SK-N-SH (cell line): ENCODE data around the gene ST8SIA3. TPM values are rescaled to one million over a fixed set of nuclear protein-coding genes. Genes with fewer than 3 reads are reported as not detected.
A peak's percentile ranks its signal among the peaks of the same experiment; 100 is the strongest.

ENCODE experiments used
- CTCF ChIA-PET: fragments of 300-600, 350-600 bp; formaldehyde crosslinking; extraction: SDS; loops from one replicate; lab custom pipeline; 2021; lab: Yijun Ruan, JAX
- POLR2A ChIA-PET: fragments of 350-600 bp; sonication (Branson Sonifier 250); formaldehyde crosslinking; extraction: SDS; loops from one replicate; lab custom pipeline; 2020; ENCODE audit warnings: antibody characterized with exemption, inconsistent platforms; lab: Yijun Ruan, JAX
- DNase-seq: peaks from one replicate; pipeline ENCODE4 v3.0.0; 2012
- H2AFZ ChIP-seq: fragments of 200-600 bp; sonication (generic); 2 replicates; pipeline ENCODE4 v1.8.1; 2016; ENCODE audit warnings: antibody characterized with exemption, mild to moderate bottlenecking, low read depth
- H3F3A ChIP-seq: fragments of 200-600 bp; sonication (generic); replicated peaks from 2 replicates; pipeline ENCODE3; 2016; ENCODE audit warnings: antibody characterized with exemption, mild to moderate bottlenecking; ENCODE audit not compliant: insufficient read depth
- H3K27ac ChIP-seq, 2 experiments: fragments of 200-500 bp in 1 of 2; fragments of 200-600 bp in 1 of 2; sonication (Bioruptor generic) in 1 of 2; sonication (generic), shearing (Covaris generic) in 1 of 2; 2 replicates each; pipeline versions ENCODE4 v1.5.1 to v1.6.1; 2014 to 2016; ENCODE audit warnings: low read depth in 2 of 2, inconsistent platforms in 1 of 2, low read length in 1 of 2, mild to moderate bottlenecking in 1 of 2, mixed read lengths in 1 of 2
- H3K27me3 ChIP-seq: fragments of 200-600 bp; sonication (generic), shearing (Covaris generic); 2 replicates; pipeline ENCODE4 v1.6.1; 2016; ENCODE audit warnings: mixed run types; ENCODE audit not compliant: insufficient read depth
- H3K36me3 ChIP-seq, 2 experiments: fragments of 200-500 bp in 1 of 2; fragments of 200-600 bp in 1 of 2; sonication (Bioruptor generic) in 1 of 2; sonication (generic) in 1 of 2; replicated peaks in 1 of 2; 2 replicates each; pipeline versions ENCODE3 to v1.5.1; 2014 to 2016; ENCODE audit warnings: low read length in 1 of 2, mild to moderate bottlenecking in 1 of 2; ENCODE audit not compliant: insufficient read depth in 2 of 2, control insufficient read depth in 1 of 2
- H3K4me1 ChIP-seq, 2 experiments: fragments of 200-500 bp in 1 of 2; fragments of 200-600 bp in 1 of 2; sonication (Bioruptor generic) in 1 of 2; sonication (generic), shearing (Covaris generic) in 1 of 2; 2 replicates each; pipeline versions ENCODE4 v1.5.1 to v1.6.1; 2014 to 2016; ENCODE audit warnings: low read depth in 1 of 2, low read length in 1 of 2, mixed run types in 1 of 2; ENCODE audit not compliant: insufficient read depth in 2 of 2, control insufficient read depth in 1 of 2
- H3K4me2 ChIP-seq: fragments of 200-600 bp; sonication (generic), shearing (Covaris generic); 2 replicates; pipeline ENCODE4 v1.6.1; 2017; ENCODE audit warnings: mixed run types
- H3K4me3 ChIP-seq, 2 experiments: fragments of 200-500 bp in 1 of 2; fragments of 200-600 bp in 1 of 2; sonication (Bioruptor generic) in 1 of 2; sonication (generic), shearing (Covaris generic) in 1 of 2; 2 replicates each; pipeline versions ENCODE4 v1.5.1 to v1.8.1; 2014 to 2016; ENCODE audit warnings: low read depth in 2 of 2, inconsistent platforms in 1 of 2, low read length in 1 of 2, mild to moderate bottlenecking in 1 of 2, mixed read lengths in 1 of 2, moderate library complexity in 1 of 2
- H3K79me2 ChIP-seq: fragments of 200-600 bp; sonication (generic); 2 replicates; pipeline ENCODE4 v1.8.1; 2017; ENCODE audit warnings: mild to moderate bottlenecking; ENCODE audit not compliant: insufficient read depth
- H3K9ac ChIP-seq: fragments of 200-600 bp; sonication (generic); 2 replicates; pipeline ENCODE4 v1.6.1; 2017; ENCODE audit warnings: mixed run types
- H3K9me2 ChIP-seq: fragments of 200-600 bp; sonication (generic); 2 replicates; pipeline ENCODE4 v1.6.1; 2017; ENCODE audit warnings: mixed run types
- H3K9me3 ChIP-seq: fragments of 200-600 bp; sonication (generic); 2 replicates; pipeline ENCODE4 v1.6.1; 2017; ENCODE audit warnings: mixed run types, mild to moderate bottlenecking, moderate library complexity
- H4K20me1 ChIP-seq: fragments of 200-600 bp; sonication (generic); 2 replicates; pipeline ENCODE4 v1.6.1; 2017; ENCODE audit warnings: mild to moderate bottlenecking, mixed run types; ENCODE audit not compliant: insufficient read depth
- CHD2 ChIP-seq: fragments of 150-350 bp; IDR thresholded peaks from 2 replicates; pipeline ENCODE4 v1.6.1; 2018; ENCODE audit warnings: low read length; ENCODE audit not compliant: partially characterized antibody
- EZH2phosphoT487 ChIP-seq: fragments of 200-600 bp; sonication (generic); IDR thresholded peaks from 2 replicates; pipeline ENCODE4 v1.6.1; 2017; ENCODE audit warnings: low read depth, mixed run types, mild to moderate bottlenecking, antibody characterized with exemption, moderate library complexity, borderline replicate concordance
- FOSL2 ChIP-seq: IDR thresholded peaks from 2 replicates; pipeline ENCODE4 v1.4.0; 2012; ENCODE audit warnings: low read depth, mild to moderate bottlenecking, moderate library complexity, borderline replicate concordance
- FOXJ3 ChIP-seq: sonication (generic); formaldehyde crosslinking; IDR thresholded peaks from 2 replicates; pipeline ENCODE4 v1.5.1; 2020; ENCODE audit warnings: mild to moderate bottlenecking, missing genetic modification reagents
- FOXM1 ChIP-seq: IDR thresholded peaks from 2 replicates; pipeline ENCODE4 v1.4.0; 2012; ENCODE audit warnings: low read depth, mild to moderate bottlenecking
- NFIC ChIP-seq: IDR thresholded peaks from 2 replicates; pipeline ENCODE4 v1.4.0; 2012; ENCODE audit warnings: borderline replicate concordance
- POLR2AphosphoS5 ChIP-seq: IDR thresholded peaks from 2 replicates; pipeline ENCODE4 v1.6.1; 2012; ENCODE audit warnings: low read depth, low read length
- SIN3A ChIP-seq: IDR thresholded peaks from 2 replicates; pipeline ENCODE4 v1.6.1; 2012; ENCODE audit warnings: low read depth, mild to moderate bottlenecking, low read length, moderate library complexity, borderline replicate concordance
- TCF12 ChIP-seq: IDR thresholded peaks from 2 replicates; pipeline ENCODE4 v1.4.0; 2012
- TEAD4 ChIP-seq: IDR thresholded peaks from 2 replicates; pipeline ENCODE4 v1.4.0; 2012; ENCODE audit warnings: mild to moderate bottlenecking, borderline replicate concordance; ENCODE audit not compliant: insufficient read depth
- YY1 ChIP-seq: IDR thresholded peaks from 2 replicates; pipeline ENCODE4 v1.4.0; 2012; ENCODE audit warnings: low read depth, mild to moderate bottlenecking
- WGBS: methylation state at CpG from one replicate; pipeline ENCODE4 v1.1.6; 2017; ENCODE audit warnings: low lambda C conversion rate; 5-methylcytosine and 5-hydroxymethylcytosine counted together
- polyA plus RNA-seq, 3 experiments: library from polyadenylated mRNA; depleted of rRNA; stranded (reverse); fragments of >200 nt; gene quantifications; 2 replicates each; pipeline ENCODE4 v1.2.3, GENCODE V29; 2012
- TF ChIP-seq, protein P1 (sequence below): IDR thresholded peaks from 2 replicates; pipeline ENCODE4 v1.6.1; 2012; ENCODE audit warnings: mild to moderate bottlenecking, low read depth, low read length, moderate library complexity
- TF ChIP-seq, protein P2 (sequence below): fragments of 200-600 bp; sonication (generic); IDR thresholded peaks from 2 replicates; pipeline ENCODE4 v1.6.1; 2017; ENCODE audit warnings: antibody characterized with exemption, mild to moderate bottlenecking, moderate library complexity
- TF ChIP-seq, protein P3 (sequence below): IDR thresholded peaks from 2 replicates; pipeline ENCODE4; 2012
- TF ChIP-seq, protein P4 (sequence below): IDR thresholded peaks from 2 replicates; pipeline ENCODE4 v1.4.0; 2012; ENCODE audit warnings: low read depth

The ST8SIA3 gene
- polyA plus RNA-seq, 1 of the 3 experiments (the other 2 are of a cell fraction): 0.05 TPM

DNA sequence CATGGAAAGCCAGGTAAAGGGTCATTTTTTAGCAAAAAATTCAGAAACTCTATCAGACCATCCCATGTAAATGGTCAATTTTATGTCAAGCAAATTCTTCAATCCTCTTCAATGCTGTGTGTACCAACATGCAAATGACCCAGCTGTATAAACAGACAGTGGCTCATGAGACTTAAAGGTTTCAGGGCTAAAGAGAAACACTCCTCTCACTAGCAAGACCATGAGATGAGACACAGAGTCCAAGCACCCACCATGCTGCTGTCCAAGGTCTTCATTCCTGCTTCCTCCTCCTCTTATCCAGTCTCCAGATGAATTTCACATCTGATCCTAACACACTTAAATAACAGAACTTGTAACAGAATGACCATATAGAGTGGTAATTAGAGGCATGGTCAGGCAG, 52.0 kb downstream of the ST8SIA3 start:
- no peak overlapping the region for H3K4me3 ChIP-seq
- no peaks in the 10 kb centered on the region for H3K4me1 ChIP-seq
- POLR2A ChIA-PET: no interaction called here
- no peaks in the 10 kb centered on the region for H3K9me2 ChIP-seq
- no peaks in the 10 kb centered on the region for H3F3A ChIP-seq
- no peak for DNase-seq
- no peaks in the 10 kb centered on the region for H3K79me2 ChIP-seq
- H4K20me1 ChIP-seq: no peaks in the 10 kb centered on the region
- H3K27ac ChIP-seq: no peak overlapping the region
- no peak overlapping the region for H3K4me2 ChIP-seq
- H3K27me3 ChIP-seq: no peaks in the 10 kb centered on the region
- no peaks in the 10 kb centered on the region for H3K36me3 ChIP-seq
- CTCF ChIA-PET: no interaction called here
- no peaks in the 10 kb centered on the region for H3K9me3 ChIP-seq
- no peak overlapping the region for H3K9ac ChIP-seq
- no peak for TF ChIP-seq SIN3A
- TF ChIP-seq YY1: no peak
- TF ChIP-seq TEAD4: no peak
- TF ChIP-seq, protein P1, sequence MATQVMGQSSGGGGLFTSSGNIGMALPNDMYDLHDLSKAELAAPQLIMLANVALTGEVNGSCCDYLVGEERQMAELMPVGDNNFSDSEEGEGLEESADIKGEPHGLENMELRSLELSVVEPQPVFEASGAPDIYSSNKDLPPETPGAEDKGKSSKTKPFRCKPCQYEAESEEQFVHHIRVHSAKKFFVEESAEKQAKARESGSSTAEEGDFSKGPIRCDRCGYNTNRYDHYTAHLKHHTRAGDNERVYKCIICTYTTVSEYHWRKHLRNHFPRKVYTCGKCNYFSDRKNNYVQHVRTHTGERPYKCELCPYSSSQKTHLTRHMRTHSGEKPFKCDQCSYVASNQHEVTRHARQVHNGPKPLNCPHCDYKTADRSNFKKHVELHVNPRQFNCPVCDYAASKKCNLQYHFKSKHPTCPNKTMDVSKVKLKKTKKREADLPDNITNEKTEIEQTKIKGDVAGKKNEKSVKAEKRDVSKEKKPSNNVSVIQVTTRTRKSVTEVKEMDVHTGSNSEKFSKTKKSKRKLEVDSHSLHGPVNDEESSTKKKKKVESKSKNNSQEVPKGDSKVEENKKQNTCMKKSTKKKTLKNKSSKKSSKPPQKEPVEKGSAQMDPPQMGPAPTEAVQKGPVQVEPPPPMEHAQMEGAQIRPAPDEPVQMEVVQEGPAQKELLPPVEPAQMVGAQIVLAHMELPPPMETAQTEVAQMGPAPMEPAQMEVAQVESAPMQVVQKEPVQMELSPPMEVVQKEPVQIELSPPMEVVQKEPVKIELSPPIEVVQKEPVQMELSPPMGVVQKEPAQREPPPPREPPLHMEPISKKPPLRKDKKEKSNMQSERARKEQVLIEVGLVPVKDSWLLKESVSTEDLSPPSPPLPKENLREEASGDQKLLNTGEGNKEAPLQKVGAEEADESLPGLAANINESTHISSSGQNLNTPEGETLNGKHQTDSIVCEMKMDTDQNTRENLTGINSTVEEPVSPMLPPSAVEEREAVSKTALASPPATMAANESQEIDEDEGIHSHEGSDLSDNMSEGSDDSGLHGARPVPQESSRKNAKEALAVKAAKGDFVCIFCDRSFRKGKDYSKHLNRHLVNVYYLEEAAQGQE: 0 out of 2 replicates have a peak, but pooled peaks have one; percentile 48
- TF ChIP-seq, protein P2, sequence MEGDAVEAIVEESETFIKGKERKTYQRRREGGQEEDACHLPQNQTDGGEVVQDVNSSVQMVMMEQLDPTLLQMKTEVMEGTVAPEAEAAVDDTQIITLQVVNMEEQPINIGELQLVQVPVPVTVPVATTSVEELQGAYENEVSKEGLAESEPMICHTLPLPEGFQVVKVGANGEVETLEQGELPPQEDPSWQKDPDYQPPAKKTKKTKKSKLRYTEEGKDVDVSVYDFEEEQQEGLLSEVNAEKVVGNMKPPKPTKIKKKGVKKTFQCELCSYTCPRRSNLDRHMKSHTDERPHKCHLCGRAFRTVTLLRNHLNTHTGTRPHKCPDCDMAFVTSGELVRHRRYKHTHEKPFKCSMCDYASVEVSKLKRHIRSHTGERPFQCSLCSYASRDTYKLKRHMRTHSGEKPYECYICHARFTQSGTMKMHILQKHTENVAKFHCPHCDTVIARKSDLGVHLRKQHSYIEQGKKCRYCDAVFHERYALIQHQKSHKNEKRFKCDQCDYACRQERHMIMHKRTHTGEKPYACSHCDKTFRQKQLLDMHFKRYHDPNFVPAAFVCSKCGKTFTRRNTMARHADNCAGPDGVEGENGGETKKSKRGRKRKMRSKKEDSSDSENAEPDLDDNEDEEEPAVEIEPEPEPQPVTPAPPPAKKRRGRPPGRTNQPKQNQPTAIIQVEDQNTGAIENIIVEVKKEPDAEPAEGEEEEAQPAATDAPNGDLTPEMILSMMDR: no peak
- H2AFZ ChIP-seq: no peak overlapping the region

DNA sequence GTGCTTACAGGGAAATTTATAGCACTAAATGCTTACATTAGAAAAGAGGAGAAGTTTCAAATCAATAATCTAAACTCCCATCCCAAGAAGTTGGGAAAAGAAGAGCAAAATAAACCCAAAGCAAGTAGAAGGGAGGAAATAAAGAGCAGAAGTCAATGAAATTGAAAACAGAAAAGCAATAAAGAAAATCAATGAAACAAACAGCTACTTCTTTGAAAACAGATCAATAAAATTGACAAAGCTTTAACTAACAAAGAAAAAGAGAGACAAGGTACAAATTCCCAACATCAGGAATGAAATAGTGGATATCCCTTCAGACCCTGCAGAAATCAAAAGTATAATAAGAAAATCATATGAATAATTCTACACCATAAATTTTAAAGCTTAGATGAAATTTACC, 57.3 kb downstream of the ST8SIA3 start:
- H3K36me3 ChIP-seq: no peaks in the 10 kb centered on the region
- no peaks in the 10 kb centered on the region for H3K9me3 ChIP-seq
- POLR2A ChIA-PET: no interaction called here
- no peak for DNase-seq
- no peak overlapping the region for H3K4me3 ChIP-seq
- no peaks in the 10 kb centered on the region for H3K9me2 ChIP-seq
- no peak overlapping the region for H2AFZ ChIP-seq
- no peak overlapping the region for H3K4me2 ChIP-seq
- H3K27me3 ChIP-seq: no peaks in the 10 kb centered on the region
- no peak overlapping the region for H3K9ac ChIP-seq
- no peaks in the 10 kb centered on the region for H3K79me2 ChIP-seq
- no peaks in the 10 kb centered on the region for H4K20me1 ChIP-seq
- H3K27ac ChIP-seq: no peak overlapping the region
- no peaks in the 10 kb centered on the region for H3F3A ChIP-seq
- CTCF ChIA-PET: no interaction called here
- H3K4me1 ChIP-seq: no peaks in the 10 kb centered on the region
- no peak for TF ChIP-seq FOXM1

DNA sequence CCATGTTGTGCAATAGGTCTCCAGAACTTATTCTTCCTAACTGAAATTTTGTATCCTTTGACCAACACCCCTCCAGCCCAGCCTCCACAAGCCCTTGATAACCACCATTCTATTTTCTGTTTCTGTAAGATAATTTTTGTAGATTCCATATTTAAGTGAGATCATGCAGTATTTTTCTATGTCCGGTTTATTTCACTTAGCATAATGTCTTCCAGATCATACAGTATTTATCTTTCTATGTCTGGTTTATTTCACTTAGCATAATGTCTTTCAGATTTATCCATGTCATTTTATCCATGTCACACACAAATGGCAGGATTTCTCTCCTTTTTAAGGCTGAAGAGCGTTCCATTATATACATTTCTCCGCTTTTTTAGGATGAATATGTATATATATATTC, 58.4 kb downstream of the ST8SIA3 start:
- peak overlapping the region in 1 of 2 experiments; percentile 5; a peak in 1 of 4 replicates for H3K27ac ChIP-seq
- no peak overlapping the region for H3K9ac ChIP-seq
- H3K4me3 ChIP-seq: no peak overlapping the region
- CTCF ChIA-PET: no interaction called here
- no peaks in the 10 kb centered on the region for H3K4me1 ChIP-seq
- no peak overlapping the region for H3K4me2 ChIP-seq
- POLR2A ChIA-PET: no interaction called here
- no peaks in the 10 kb centered on the region for H3K9me3 ChIP-seq
- peak; percentile 19 for DNase-seq
- no peaks in the 10 kb centered on the region for H3F3A ChIP-seq
- H3K27me3 ChIP-seq: no peaks in the 10 kb centered on the region
- 18% methylated on average over 3 of the region's 3 CpGs for WGBS
- H4K20me1 ChIP-seq: no peaks in the 10 kb centered on the region
- no peaks in the 10 kb centered on the region for H3K36me3 ChIP-seq
- no peaks in the 10 kb centered on the region for H3K9me2 ChIP-seq
- H2AFZ ChIP-seq: no peak overlapping the region
- H3K79me2 ChIP-seq: no peaks in the 10 kb centered on the region
- peak; percentile 28 for TF ChIP-seq CHD2
- no peak for TF ChIP-seq TEAD4
- TF ChIP-seq, protein P3, sequence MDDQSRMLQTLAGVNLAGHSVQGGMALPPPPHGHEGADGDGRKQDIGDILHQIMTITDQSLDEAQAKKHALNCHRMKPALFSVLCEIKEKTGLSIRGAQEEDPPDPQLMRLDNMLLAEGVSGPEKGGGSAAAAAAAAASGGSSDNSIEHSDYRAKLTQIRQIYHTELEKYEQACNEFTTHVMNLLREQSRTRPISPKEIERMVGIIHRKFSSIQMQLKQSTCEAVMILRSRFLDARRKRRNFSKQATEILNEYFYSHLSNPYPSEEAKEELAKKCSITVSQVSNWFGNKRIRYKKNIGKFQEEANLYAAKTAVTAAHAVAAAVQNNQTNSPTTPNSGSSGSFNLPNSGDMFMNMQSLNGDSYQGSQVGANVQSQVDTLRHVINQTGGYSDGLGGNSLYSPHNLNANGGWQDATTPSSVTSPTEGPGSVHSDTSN: no peak
- TF ChIP-seq FOXM1: no peak
- no peak for TF ChIP-seq POLR2AphosphoS5
- TF ChIP-seq TCF12: peak; percentile 31; the same call in 1 of the 2 replicates
- TF ChIP-seq FOSL2: no peak
- TF ChIP-seq, protein P4, sequence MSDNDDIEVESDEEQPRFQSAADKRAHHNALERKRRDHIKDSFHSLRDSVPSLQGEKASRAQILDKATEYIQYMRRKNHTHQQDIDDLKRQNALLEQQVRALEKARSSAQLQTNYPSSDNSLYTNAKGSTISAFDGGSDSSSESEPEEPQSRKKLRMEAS: no peak
- TF ChIP-seq FOXJ3 (CRISPR knock-in tag): no peak
- no peak for TF ChIP-seq EZH2phosphoT487
- TF ChIP-seq NFIC: no peak
